H1 (cell line): Measurements from ENCODE around the gene TTYH2. TPM values are rescaled to one million over a fixed set of nuclear protein-coding genes. Genes with fewer than 3 reads are reported as not detected.
"Not testable (repeated sequence)": the region's sequence is repeated elsewhere in the genome, so short reads cannot be mapped to it uniquely, and the experiment has no call there.

Experiments used
- CTCF ChIA-PET: fragments of 300-600 bp; sonication (Branson Sonifier 250); formaldehyde crosslinking; loops from one replicate; lab custom pipeline; 2021; ENCODE audit not compliant: partially characterized antibody; lab: Charles Lee
- POLR2A ChIA-PET: fragments of 300-600 bp; sonication (Branson Sonifier 250); formaldehyde crosslinking; loops from one replicate; lab custom pipeline; 2021; ENCODE audit warnings: inconsistent platforms; ENCODE audit not compliant: partially characterized antibody; lab: Charles Lee
- DNase-seq, 2 experiments: peaks; one replicate each; pipeline versions ENCODE4 v3.0.0 to v3.0.0-alpha.2; 2010 to 2022; ENCODE audit warnings: low spot score in 2 of 2, low read depth in 1 of 2, mixed read lengths in 1 of 2
- FAIRE-seq: peaks from 2 replicates; lab custom pipeline; 2011; peaks lifted over from hg19 to GRCh38; lab: Jason Lieb, UNC
- H2AFZ ChIP-seq: 2 replicates; pipeline ENCODE4 v1.8.1; 2012; ENCODE audit warnings: low read length, inconsistent platforms
- H2AK5ac ChIP-seq: 2 replicates; pipeline ENCODE4 v1.6.1; 2013; ENCODE audit warnings: low read depth, low read length
- H2BK120ac ChIP-seq: replicated peaks from 2 replicates; pipeline ENCODE3; 2013; ENCODE audit warnings: low read depth, low read length, inconsistent platforms
- H2BK12ac ChIP-seq: 2 replicates; pipeline ENCODE4 v1.6.1; 2013; ENCODE audit warnings: low read depth, low read length
- H2BK15ac ChIP-seq: 2 replicates; pipeline ENCODE4 v1.6.1; 2013; ENCODE audit warnings: low read length
- H2BK20ac ChIP-seq: 2 replicates; pipeline ENCODE4 v1.6.1; 2013; ENCODE audit warnings: low read length
- H2BK5ac ChIP-seq: 2 replicates; pipeline ENCODE4 v1.6.1; 2013; ENCODE audit warnings: low read depth, low read length
- H3K14ac ChIP-seq: 2 replicates; pipeline ENCODE4 v1.6.1; 2013; ENCODE audit warnings: inconsistent platforms; ENCODE audit not compliant: insufficient read length
- H3K18ac ChIP-seq: 2 replicates; pipeline ENCODE4 v1.6.1; 2013; ENCODE audit warnings: low read length; ENCODE audit errors: extremely low read depth
- H3K23ac ChIP-seq: 2 replicates; pipeline ENCODE4 v1.6.1; 2013; ENCODE audit warnings: inconsistent platforms; ENCODE audit not compliant: insufficient read length
- H3K23me2 ChIP-seq: 2 replicates; pipeline ENCODE4 v1.6.1; 2013; ENCODE audit warnings: low read depth, low read length
- H3K27ac ChIP-seq: 2 replicates; pipeline ENCODE4 v1.6.1; 2011; ENCODE audit warnings: low read depth, low read length, inconsistent platforms
- H3K27me3 ChIP-seq, 4 experiments: replicated peaks in 1 of 4; 1 replicate in 1 of 4; 2 replicates in 3 of 4; pipeline versions ENCODE4 v1.6.1 to v1.8.1; 2011 to 2013; ENCODE audit warnings: low read length in 3 of 4, mild to moderate bottlenecking in 3 of 4, inconsistent platforms in 2 of 4, mixed read lengths in 2 of 4, moderate library complexity in 1 of 4; ENCODE audit not compliant: control insufficient read depth in 3 of 4, insufficient read depth in 3 of 4; ENCODE audit errors: extremely low read depth in 1 of 4
- H3K36me3 ChIP-seq, 4 experiments: 2 replicates each; pipeline versions ENCODE4 v1.6.1 to v1.8.1; 2011 to 2013; ENCODE audit warnings: mild to moderate bottlenecking in 4 of 4, low read length in 3 of 4, moderate library complexity in 2 of 4, control low read depth in 1 of 4, inconsistent platforms in 1 of 4; ENCODE audit not compliant: insufficient read depth in 4 of 4, control insufficient read depth in 2 of 4
- H3K4ac ChIP-seq: replicated peaks from 2 replicates; pipeline ENCODE3; 2013; ENCODE audit warnings: low read length, low read depth, mixed read lengths, inconsistent platforms; ENCODE audit not compliant: insufficient read length
- H3K4me1 ChIP-seq, 4 experiments: replicated peaks in 1 of 4; 1 replicate in 1 of 4; 2 replicates in 3 of 4; pipeline versions ENCODE4 v1.6.1 to v1.8.1; 2011 to 2013; ENCODE audit warnings: low read length in 3 of 4, inconsistent platforms in 2 of 4, mixed read lengths in 1 of 4; ENCODE audit not compliant: insufficient read depth in 4 of 4, control insufficient read depth in 3 of 4
- H3K4me2 ChIP-seq, 2 experiments: 2 replicates each; pipeline versions ENCODE4 v1.6.1 to v1.8.1; 2011 to 2013; ENCODE audit warnings: low read depth in 2 of 2, low read length in 2 of 2, control low read depth in 1 of 2, inconsistent platforms in 1 of 2, mild to moderate bottlenecking in 1 of 2; ENCODE audit not compliant: insufficient read depth in 1 of 2
- H3K4me3 ChIP-seq, 4 experiments: fragments of 200-600, 300-600 bp in 1 of 4; sonication (generic), shearing (Covaris generic), sonication (Bioruptor Twin) in 1 of 4; 2 replicates each; pipeline versions ENCODE4 v1.5.1 to v1.8.1; 2011 to 2016; ENCODE audit warnings: low read length in 4 of 4, low read depth in 3 of 4, control low read depth in 2 of 4, inconsistent platforms in 2 of 4, mild to moderate bottlenecking in 2 of 4, mixed read lengths in 1 of 4, moderate library complexity in 1 of 4; ENCODE audit not compliant: insufficient read depth in 2 of 4; ENCODE audit errors: extremely low read depth in 1 of 4
- H3K56ac ChIP-seq: replicated peaks from 2 replicates; pipeline ENCODE3; 2013; ENCODE audit warnings: low read depth, mild to moderate bottlenecking, mixed read lengths, low read length, inconsistent platforms; ENCODE audit not compliant: insufficient read length
- H3K79me1 ChIP-seq: 2 replicates; pipeline ENCODE4 v1.6.1; 2013; ENCODE audit warnings: low read depth, low read length, control low read depth
- H3K79me2 ChIP-seq, 2 experiments: 2 replicates each; pipeline versions ENCODE4 v1.6.1 to v1.8.1; 2012 to 2013; ENCODE audit warnings: low read length in 2 of 2, mild to moderate bottlenecking in 2 of 2, inconsistent platforms in 1 of 2; ENCODE audit not compliant: insufficient read depth in 2 of 2, control insufficient read depth in 1 of 2
- H3K9ac ChIP-seq, 4 experiments: replicated peaks in 1 of 4; 1 replicate in 1 of 4; 2 replicates in 3 of 4; pipeline versions ENCODE4 v1.6.1 to v1.8.1; 2011 to 2013; ENCODE audit warnings: low read depth in 3 of 4, low read length in 3 of 4, control low read depth in 2 of 4, mild to moderate bottlenecking in 2 of 4, moderate library complexity in 2 of 4, inconsistent platforms in 1 of 4; ENCODE audit errors: extremely low read depth in 1 of 4
- H3K9me3 ChIP-seq, 2 experiments: 2 replicates each; pipeline versions ENCODE4 v1.6.1 to v1.8.1; 2012 to 2013; ENCODE audit warnings: mild to moderate bottlenecking in 2 of 2, moderate library complexity in 2 of 2, control low read depth in 1 of 2, inconsistent platforms in 1 of 2, low read depth in 1 of 2, low read length in 1 of 2, mixed read lengths in 1 of 2; ENCODE audit not compliant: insufficient read depth in 2 of 2
- H4K20me1 ChIP-seq, 2 experiments: replicated peaks in 1 of 2; 2 replicates each; pipeline versions ENCODE3 to v1.8.1; 2011 to 2013; ENCODE audit warnings: inconsistent platforms in 2 of 2, low read length in 2 of 2, mild to moderate bottlenecking in 1 of 2; ENCODE audit not compliant: insufficient read depth in 2 of 2, control insufficient read depth in 1 of 2
- H4K5ac ChIP-seq: 2 replicates; pipeline ENCODE4 v1.6.1; 2013; ENCODE audit warnings: low read length, low read depth, mixed read lengths, inconsistent platforms; ENCODE audit not compliant: insufficient read length
- H4K8ac ChIP-seq: 2 replicates; pipeline ENCODE4 v1.8.0; 2013; ENCODE audit warnings: mild to moderate bottlenecking, moderate library complexity, low read length, inconsistent platforms; ENCODE audit not compliant: insufficient read depth; ENCODE audit errors: extremely low read depth
- H4K91ac ChIP-seq: replicated peaks from 2 replicates; pipeline ENCODE3; 2013; ENCODE audit warnings: low read length, mixed read lengths, inconsistent platforms; ENCODE audit not compliant: insufficient read length
- WGBS, 2 experiments: shearing (Covaris generic) in 1 of 2; methylation state at CpG; one replicate each; pipeline versions ENCODE4 v1.1.6 to v1.1.7; 2013 to 2015; ENCODE audit warnings: low lambda C conversion rate in 2 of 2, mixed read lengths in 2 of 2, inconsistent platforms in 1 of 2, low coverage in 1 of 2, missing lambda C conversion rate in 1 of 2; ENCODE audit not compliant: insufficient replicate concordance in 2 of 2, insufficient coverage in 1 of 2, insufficient read length in 1 of 2; ENCODE audit errors: extremely low coverage in 1 of 2, missing lambda C conversion rate in 1 of 2; 5-methylcytosine and 5-hydroxymethylcytosine counted together
- polyA plus RNA-seq, 7 experiments: library from polyadenylated mRNA; depleted of rRNA in 3 of 7; stranded (reverse) in 5 of 7; unstranded in 2 of 7; fragments of >200 nt in 5 of 7; fragments of 200-250 nt in 2 of 7; gene quantifications; 1 replicate in 5 of 7; 2 replicates in 1 of 7; 4 replicates in 1 of 7; pipeline versions ENCODE4 v1.2.1 to v1.2.3, GENCODE V29; 2011 to 2013; ENCODE audit warnings: missing spikeins in 2 of 7, mixed read lengths in 2 of 7
- total RNA-seq: library from RNA; stranded (reverse); fragmentation: NEBNext Ultra II Directional; extraction: Animal tissue kit (Norgen Biotek cat#: 25700); gene quantifications from 2 replicates; pipeline ENCODE4 v1.2.1, GENCODE V29; 2021

Gene TTYH2
- total and polyA plus RNA-seq, 2 of the 8 experiments (the other 6 are each of a cell fraction or from before 2014, with no cell fraction given): 3.2 to 9.2 TPM

DNA sequence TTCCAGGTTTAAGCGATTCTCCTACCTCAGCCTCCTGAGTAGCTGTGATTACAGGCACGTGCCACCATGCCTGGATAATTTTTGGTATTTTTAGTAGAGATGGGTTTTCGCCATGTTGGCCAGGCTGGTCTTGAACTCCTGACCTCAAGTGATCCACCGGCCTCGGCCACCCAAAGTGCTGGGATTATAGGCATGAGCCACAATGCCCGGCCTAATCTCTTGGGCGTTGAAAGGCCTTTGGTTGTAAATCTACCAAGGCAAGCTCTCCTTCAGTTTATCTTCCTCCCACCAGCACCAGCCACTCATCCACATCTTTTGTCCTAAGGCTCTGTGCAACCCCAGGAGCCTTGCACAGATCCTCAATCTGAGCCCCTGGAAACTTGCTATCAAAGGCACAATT is 66.2 kb downstream of the TTYH2 start:
- DNase-seq, H3K9ac ChIP-seq, H3K79me1 ChIP-seq, H4K20me1 ChIP-seq, H3K79me2 ChIP-seq, H2AFZ ChIP-seq, H3K18ac ChIP-seq, H2BK20ac ChIP-seq, H3K23me2 ChIP-seq, H3K14ac ChIP-seq, H3K4me1 ChIP-seq, H3K27me3 ChIP-seq, H2BK15ac ChIP-seq, H2AK5ac ChIP-seq, H3K56ac ChIP-seq, H4K8ac ChIP-seq, H2BK5ac ChIP-seq, H3K27ac ChIP-seq, H3K36me3 ChIP-seq, H3K4me2 ChIP-seq, H3K9me3 ChIP-seq, H2BK12ac ChIP-seq, H3K23ac ChIP-seq, H4K5ac ChIP-seq, H4K91ac ChIP-seq, FAIRE-seq, H3K4me3 ChIP-seq, H3K4ac ChIP-seq, H2BK120ac ChIP-seq: not testable (repeated sequence)
- 89% methylated on average over 7 of the region's 7 CpGs; no CpG with 5 or more reads in 1 of the 2 experiments for WGBS, 2 experiments
- POLR2A ChIA-PET: interaction anchor here (1.0 kb wide), 1 partner anchor 72 kb away, joined by 3 read pairs; no protein-coding TSS in a partner anchor
- CTCF ChIA-PET: interaction anchor here (0.8 kb wide), 2 partner anchors 80 to 1083 kb away, joined by 3 to 4 read pairs; no protein-coding TSS in a partner anchor
